NCI-H345 treated with DMSO at 0.1 percent for 48 hours (cell line): ENCODE data around the gene CNTN4.

Experiments
- DNase-seq: peaks from one replicate; lab custom pipeline; 2025; ENCODE audit not compliant: unreplicated experiment; lab: John Stamatoyannopoulos, UW

Gene CNTN4

GRCh38 chr3:2261747-2262146, 163.1 kb downstream of the CNTN4 start:
- DNase-seq: no peak

- DNase-seq: no peak
These were observed 163.5 kb downstream of the CNTN4 start for GRCh38 chr3:2262204-2262603.

GRCh38 chr3:2266606-2267005, 167.9 kb downstream of the CNTN4 start:
- no peak for DNase-seq

- DNase-seq: no peak
These were observed 170.1 kb downstream of the CNTN4 start for GRCh38 chr3:2268779-2269178.

- DNase-seq: no peak
These were observed 175.9 kb downstream of the CNTN4 start for GRCh38 chr3:2274526-2274925.

GRCh38 chr3:2283818-2284217, 185.2 kb downstream of the CNTN4 start:
- DNase-seq: no peak

GRCh38 chr3:2300938-2301337, 202.3 kb downstream of the CNTN4 start:
- DNase-seq: no peak

GRCh38 chr3:2301361-2301760, 202.7 kb downstream of the CNTN4 start:
- DNase-seq: no peak

- no peak for DNase-seq
These were observed 204.9 kb downstream of the CNTN4 start for GRCh38 chr3:2303566-2303965.

DNA sequence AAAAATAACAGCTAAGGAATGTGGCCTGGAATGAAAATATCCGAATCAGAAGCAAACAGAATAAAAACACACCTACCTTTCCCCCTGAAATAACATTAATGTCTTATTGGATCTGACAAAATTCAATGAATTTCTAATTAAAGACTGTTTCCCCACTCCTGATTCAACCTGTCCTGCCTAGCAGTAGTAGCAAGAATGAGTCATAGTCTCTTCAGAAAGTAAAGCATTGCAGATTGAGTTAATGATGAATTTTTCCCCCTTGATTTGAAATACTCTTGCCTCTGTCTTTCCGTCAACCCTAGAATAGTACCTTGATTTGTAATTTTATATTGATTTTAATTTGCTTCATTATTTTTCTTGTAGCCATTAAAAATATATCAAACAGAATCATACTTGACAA, 212.4 kb downstream of the CNTN4 start:
- DNase-seq: no peak

DNA sequence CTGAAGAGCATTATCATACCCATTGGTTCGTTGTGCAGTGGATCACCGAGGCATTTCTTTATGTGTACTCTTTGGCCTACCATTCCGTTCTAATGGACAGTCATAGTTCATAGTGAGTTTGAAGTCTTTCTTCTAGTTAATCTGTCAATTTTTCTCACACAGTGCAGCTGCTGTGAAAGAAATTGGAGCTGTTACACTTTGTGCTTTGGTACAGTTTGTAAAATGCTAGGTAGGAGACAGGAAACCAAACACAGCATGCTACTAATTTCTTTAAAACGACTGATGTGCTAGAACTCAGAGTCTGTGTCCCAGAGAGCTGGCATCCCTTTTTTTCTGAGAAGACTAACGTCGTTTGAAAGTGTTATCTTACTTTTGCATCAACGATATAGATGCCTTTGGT, 218.9 kb downstream of the CNTN4 start:
- DNase-seq: no peak

DNA sequence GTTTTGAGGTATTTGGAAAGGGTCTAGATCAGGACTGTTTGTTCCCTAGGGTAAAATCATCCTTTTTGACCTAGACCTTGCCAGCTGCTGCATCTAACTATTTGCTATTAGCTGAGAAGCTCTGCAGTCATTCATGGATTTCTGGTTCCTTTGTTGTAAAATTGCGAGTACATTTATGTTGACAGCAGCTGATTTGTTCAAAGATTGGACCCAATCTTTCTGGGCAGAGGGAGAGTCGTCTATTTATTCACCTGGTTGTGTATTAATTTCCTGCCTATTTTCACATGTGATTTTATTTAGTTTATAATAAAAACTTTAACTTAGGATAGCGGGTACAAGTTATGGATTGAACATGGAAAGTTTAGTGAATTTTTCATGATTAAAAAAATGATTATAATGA, 236.3 kb downstream of the CNTN4 start:
- no peak for DNase-seq

- no peak for DNase-seq
These were observed 244.5 kb downstream of the CNTN4 start for GRCh38 chr3:2343031-2343682.

GRCh38 chr3:2352134-2352762, 253.6 kb downstream of the CNTN4 start:
- DNase-seq: no peak

DNA sequence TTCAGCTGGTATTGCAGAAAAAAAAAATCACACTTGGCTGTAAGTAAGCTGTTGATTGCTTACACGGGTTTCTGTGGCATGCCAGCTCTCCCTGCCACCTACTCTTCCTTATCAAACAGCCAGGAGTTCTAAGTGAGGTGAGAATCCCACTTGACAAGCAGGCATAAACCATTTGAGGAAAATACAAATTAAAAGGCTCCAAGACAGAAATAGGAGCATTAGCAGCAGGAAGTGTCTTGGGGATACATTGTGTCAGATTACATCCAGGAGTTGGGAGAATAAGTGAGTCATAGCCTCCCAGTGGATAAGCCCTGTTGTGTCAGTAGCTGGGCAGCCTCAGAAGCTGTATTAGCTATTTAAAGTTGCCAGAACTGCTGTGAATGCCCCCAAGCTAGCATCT, 256.0 kb downstream of the CNTN4 start:
- DNase-seq: no peak

DNA sequence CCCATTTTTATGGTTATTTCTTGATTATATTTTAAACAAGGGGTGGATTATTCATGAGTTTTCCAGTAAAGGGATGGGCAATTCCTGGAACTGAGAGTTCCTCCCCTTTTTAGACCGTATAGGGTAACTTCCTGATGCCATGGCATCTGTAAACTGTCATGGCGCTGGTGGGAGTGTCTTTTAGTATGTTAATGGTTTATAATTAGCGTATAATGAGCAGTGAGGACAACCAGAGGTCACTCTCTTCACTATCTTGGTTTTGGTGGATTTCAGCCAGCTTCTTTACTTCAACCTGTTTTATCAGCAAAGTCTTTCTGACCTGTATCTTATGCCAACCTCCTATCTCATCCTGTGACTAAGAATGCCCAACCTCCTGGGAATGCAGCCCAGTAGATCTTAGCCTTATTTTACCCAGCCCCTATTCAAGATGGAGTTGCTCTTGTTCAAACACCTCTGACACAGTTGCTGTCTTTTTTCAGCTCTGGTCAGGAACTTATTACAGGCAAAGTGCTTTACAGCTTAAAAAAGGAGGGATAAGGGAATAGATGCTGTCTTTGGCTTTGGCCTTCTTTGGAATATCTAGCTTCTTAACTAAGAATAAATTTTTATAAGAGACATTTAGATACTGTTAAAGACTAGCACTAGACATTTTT, 257.8 kb downstream of the CNTN4 start:
- no peak for DNase-seq

DNA sequence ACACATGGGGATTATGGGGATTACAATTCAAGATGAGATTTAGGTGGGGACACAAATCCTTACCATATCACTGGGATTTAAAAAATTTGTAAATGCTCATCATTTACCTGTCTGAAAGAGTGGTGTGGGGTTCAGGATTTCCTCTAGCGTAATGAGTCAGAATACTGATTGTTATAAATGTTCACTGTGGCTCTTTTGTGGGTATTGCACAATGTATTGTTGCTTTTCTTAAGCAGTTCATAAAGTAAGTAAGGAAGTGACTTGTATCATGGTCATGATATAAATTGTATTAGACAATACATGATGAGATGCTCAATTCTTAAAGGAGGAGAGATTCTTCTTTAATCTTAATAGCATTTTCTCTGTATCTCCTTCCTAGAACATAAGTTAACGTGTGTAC, 262.1 kb downstream of the CNTN4 start:
- DNase-seq: no peak

GRCh38 chr3:2362122-2362521, 263.5 kb downstream of the CNTN4 start:
- DNase-seq: no peak

DNA sequence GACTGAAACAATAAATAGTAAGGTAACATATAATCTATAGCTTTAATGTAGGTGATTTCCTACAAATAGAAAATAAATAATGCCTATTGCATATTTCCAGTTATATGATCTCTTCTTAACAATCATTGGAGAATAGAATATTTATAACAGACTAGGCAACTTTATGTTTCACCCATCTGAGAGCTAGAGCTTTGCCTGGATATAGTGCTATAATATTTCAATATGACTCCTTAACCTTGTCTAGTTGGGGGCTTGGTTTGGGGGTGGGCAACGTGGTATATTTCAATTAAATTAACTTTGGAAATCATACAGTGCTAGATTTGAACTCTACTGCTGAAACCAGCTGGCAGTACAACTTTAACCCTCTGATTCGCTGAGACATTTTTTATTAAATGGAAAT, 265.2 kb downstream of the CNTN4 start:
- no peak for DNase-seq

- no peak for DNase-seq
These were observed 271.7 kb downstream of the CNTN4 start for GRCh38 chr3:2370317-2370716.

DNA sequence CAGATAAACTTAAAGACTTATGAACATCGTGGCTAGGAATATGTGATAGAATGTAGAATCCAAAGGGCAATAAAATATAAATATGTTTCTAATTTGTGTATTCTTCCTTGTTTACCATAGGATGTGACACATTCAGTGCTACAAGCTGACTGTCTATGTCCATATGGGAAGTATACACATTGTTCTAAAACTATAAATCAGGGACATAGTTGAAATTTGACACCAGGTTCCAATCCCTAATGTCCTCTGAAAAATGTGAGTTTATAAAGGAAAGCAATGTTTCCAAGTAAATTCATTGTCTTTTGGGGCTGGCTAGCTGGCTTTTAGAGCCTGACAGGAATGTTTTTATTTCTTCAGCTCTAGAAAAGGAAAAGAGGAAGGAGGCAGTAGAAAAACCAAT, 273.6 kb downstream of the CNTN4 start:
- no peak for DNase-seq

DNA sequence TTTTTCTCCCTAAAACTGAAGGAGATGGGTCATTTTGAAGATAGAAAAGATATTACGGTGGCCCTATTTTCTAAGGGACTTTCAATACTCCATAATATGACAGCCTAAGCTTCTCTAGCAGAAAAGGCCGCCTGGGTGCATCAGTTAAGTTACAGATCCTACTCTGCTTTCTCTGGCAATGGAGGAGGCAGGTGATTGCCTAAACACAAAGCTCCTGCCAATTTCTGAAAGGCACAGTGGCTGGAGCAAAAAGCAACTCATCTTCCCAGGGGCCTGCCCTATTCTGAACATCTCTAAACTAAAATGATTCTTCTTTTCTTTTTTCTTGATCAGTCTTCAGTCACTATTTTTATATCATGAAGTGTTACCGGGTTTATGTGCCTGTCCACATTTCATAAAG, 276.7 kb downstream of the CNTN4 start:
- no peak for DNase-seq

GRCh38 chr3:2377281-2377680, 278.6 kb downstream of the CNTN4 start:
- DNase-seq: no peak
